Neural cell (in vitro differentiated cells): Measurements from ENCODE around the gene AURKA. TPM values are rescaled to one million over a fixed set of nuclear protein-coding genes. Genes with fewer than 3 reads are reported as not detected.

Experiments used
- H2AFZ ChIP-seq: fragments of 200-600, 300-800 bp; sonication (generic), shearing (Covaris generic); 2 replicates; pipeline ENCODE4 v1.6.0; 2014; ENCODE audit warnings: low read depth, mild to moderate bottlenecking, antibody characterized with exemption, low read length, moderate library complexity
- H3F3A ChIP-seq: fragments of 200-600 bp; shearing (Covaris generic); 2 replicates; pipeline ENCODE4 v1.6.1; 2016; ENCODE audit warnings: mild to moderate bottlenecking, moderate library complexity, mixed read lengths, antibody characterized with exemption, low read length; ENCODE audit not compliant: insufficient read depth, poor library complexity, severe bottlenecking
- H3K27ac ChIP-seq: fragments of 200-600, 300-800 bp; sonication (generic), shearing (Covaris generic); 2 replicates; pipeline ENCODE4 v1.5.1; 2014; ENCODE audit warnings: mild to moderate bottlenecking, low read length, moderate library complexity
- H3K27me3 ChIP-seq: fragments of 300-800, 200-600 bp; sonication (generic), shearing (Covaris generic); 2 replicates; pipeline ENCODE4 v1.6.0; 2014; ENCODE audit warnings: mild to moderate bottlenecking, low read depth, low read length, moderate library complexity; ENCODE audit not compliant: insufficient read depth
- H3K36me3 ChIP-seq: fragments of 300-800, 200-600 bp; sonication (generic), shearing (Covaris generic); 2 replicates; pipeline ENCODE4 v1.5.1; 2014; ENCODE audit warnings: mild to moderate bottlenecking, antibody characterized with exemption, low read length, moderate library complexity; ENCODE audit not compliant: insufficient read depth
- H3K4me2 ChIP-seq: fragments of 300-800, 200-600 bp; sonication (generic), shearing (Covaris generic); 2 replicates; pipeline ENCODE4 v1.6.0; 2014; ENCODE audit warnings: mild to moderate bottlenecking, low read length
- H3K4me3 ChIP-seq: fragments of 300-800, 200-600 bp; sonication (generic), shearing (Covaris generic); 2 replicates; pipeline ENCODE4 v1.5.1; 2014; ENCODE audit warnings: mild to moderate bottlenecking, low read length, moderate library complexity
- H3K79me2 ChIP-seq: fragments of 200-600 bp; shearing (Covaris generic); replicated peaks from 2 replicates; pipeline ENCODE4 v1.6.0; 2014; ENCODE audit warnings: mild to moderate bottlenecking, low read length, moderate library complexity; ENCODE audit not compliant: insufficient read depth
- H3K9ac ChIP-seq: fragments of 300-800, 200-600 bp; sonication (generic), shearing (Covaris generic); 2 replicates; pipeline ENCODE4 v1.6.1; 2016; ENCODE audit warnings: mild to moderate bottlenecking, low read length, mixed read lengths
- H3K9me2 ChIP-seq: fragments of 200-600 bp; shearing (Covaris generic); 2 replicates; pipeline ENCODE4 v1.6.1; 2016; ENCODE audit warnings: mild to moderate bottlenecking, low read length, mixed read lengths; ENCODE audit not compliant: insufficient read depth
- H3K9me3 ChIP-seq: fragments of 200-600, 300-800 bp; sonication (generic), shearing (Covaris generic); 2 replicates; pipeline ENCODE4 v1.6.1; 2016; ENCODE audit warnings: mild to moderate bottlenecking, mixed run types, low read length, moderate library complexity, mixed read lengths
- H4K20me1 ChIP-seq: fragments of 200-600 bp; shearing (Covaris generic); 2 replicates; pipeline ENCODE4 v1.6.1; 2016; ENCODE audit warnings: mild to moderate bottlenecking, mixed run types; ENCODE audit not compliant: insufficient read depth
- CTCF ChIP-seq: fragments of 450-650 bp; IDR thresholded peaks from 2 replicates; pipeline ENCODE4 v1.5.1; 2014; ENCODE audit warnings: antibody characterized with exemption, mild to moderate bottlenecking, moderate library complexity; ENCODE audit not compliant: poor library complexity, severe bottlenecking
- EP300 ChIP-seq: fragments of 450-650 bp; conservative IDR thresholded peaks from 2 replicates; pipeline ENCODE4 v1.6.1; 2014; ENCODE audit warnings: antibody characterized with exemption, mild to moderate bottlenecking, moderate library complexity; ENCODE audit not compliant: poor library complexity, severe bottlenecking
- EZH2 ChIP-seq: fragments of 200-600, 300-800 bp; shearing (Covaris generic), sonication (generic); IDR thresholded peaks from 2 replicates; pipeline ENCODE4 v1.6.1; 2014; ENCODE audit warnings: antibody characterized with exemption, low read length, borderline replicate concordance, mild to moderate bottlenecking; ENCODE audit not compliant: insufficient read depth, poor library complexity, severe bottlenecking
- MXI1 ChIP-seq: fragments of 450-650 bp; conservative IDR thresholded peaks from 2 replicates; pipeline ENCODE4 v1.6.1; 2014; ENCODE audit warnings: antibody characterized with exemption, mild to moderate bottlenecking; ENCODE audit not compliant: poor library complexity, severe bottlenecking
- POLR2AphosphoS5 ChIP-seq: IDR thresholded peaks from 2 replicates; pipeline ENCODE4 v1.6.1; 2012
- RAD21 ChIP-seq: fragments of 450-650 bp; conservative IDR thresholded peaks from 2 replicates; pipeline ENCODE4 v1.6.1; 2014; ENCODE audit warnings: antibody characterized with exemption, mild to moderate bottlenecking, moderate library complexity
- REST ChIP-seq: IDR thresholded peaks from 2 replicates; pipeline ENCODE4 v1.6.1; 2012; ENCODE audit warnings: borderline replicate concordance
- SMC3 ChIP-seq: fragments of 450-650 bp; conservative IDR thresholded peaks from 2 replicates; pipeline ENCODE4 v1.6.1; 2014; ENCODE audit warnings: antibody characterized with exemption, mild to moderate bottlenecking, moderate library complexity; ENCODE audit not compliant: poor library complexity
- TAF1 ChIP-seq: IDR thresholded peaks from 2 replicates; pipeline ENCODE4 v1.6.1; 2012; ENCODE audit warnings: low read depth
- polyA plus RNA-seq: library from polyadenylated mRNA; depleted of rRNA; stranded (reverse); fragments of >200 nt; gene quantifications from 2 replicates; pipeline ENCODE4 v1.2.3, GENCODE V29; 2014

Gene AURKA
- polyA plus RNA-seq, 1 donor from 2014 or later: 2.5 TPM

GRCh38 chr20:56368351-56369134 lies 23.5 kb downstream of the AURKA start:
- TF ChIP-seq REST (no peak), EZH2 (no peak), TAF1 (no peak), POLR2AphosphoS5 (no peak), SMC3 (no peak), MXI1 (no peak), EP300 (no peak), CTCF (no peak)
- Histone ChIP-seq H4K20me1 (no peaks in the 10 kb centered on the region), H3K9ac (no peak overlapping the region), H3K79me2 (no peaks in the 10 kb centered on the region), H3K27ac (no peak overlapping the region), H3K36me3 (no peaks in the 10 kb centered on the region), H3K9me2 (no peaks in the 10 kb centered on the region), H2AFZ (no peak overlapping the region), H3K4me3 (no peak overlapping the region), H3K4me2 (no peak overlapping the region), H3F3A (no peaks in the 10 kb centered on the region), H3K27me3 (no peaks in the 10 kb centered on the region), H3K9me3 (no peaks in the 10 kb centered on the region)

- H3K27ac ChIP-seq: no peak overlapping the region
- H2AFZ ChIP-seq: no peak overlapping the region
- no peak overlapping the region for H3K4me3 ChIP-seq
- no peaks in the 10 kb centered on the region for H3K9me2 ChIP-seq
- no peak overlapping the region for H3K4me2 ChIP-seq
- H3K79me2 ChIP-seq: no peaks in the 10 kb centered on the region
- no peaks in the 10 kb centered on the region for H4K20me1 ChIP-seq
- H3K9me3 ChIP-seq: no peaks in the 10 kb centered on the region
- H3F3A ChIP-seq: no peaks in the 10 kb centered on the region
- H3K27me3 ChIP-seq: no peaks in the 10 kb centered on the region
- no peak overlapping the region for H3K9ac ChIP-seq
- TF ChIP-seq RAD21: no peak
- TF ChIP-seq EZH2: no peak
- H3K36me3 ChIP-seq: no peaks in the 10 kb centered on the region
Measured at GRCh38 chr20:56363491-56363890, 28.5 kb downstream of the AURKA start.
